GM19351 (cell line): ENCODE data around the gene SHISA9.

Experiments used
- ATAC-seq: cut with Tn5 transposase; IDR thresholded peaks from one replicate; pipeline ENCODE4 v1.9.1; 2021; ENCODE audit warnings: mild to moderate bottlenecking, moderate library complexity; ENCODE audit not compliant: unreplicated experiment

Gene SHISA9

DNA sequence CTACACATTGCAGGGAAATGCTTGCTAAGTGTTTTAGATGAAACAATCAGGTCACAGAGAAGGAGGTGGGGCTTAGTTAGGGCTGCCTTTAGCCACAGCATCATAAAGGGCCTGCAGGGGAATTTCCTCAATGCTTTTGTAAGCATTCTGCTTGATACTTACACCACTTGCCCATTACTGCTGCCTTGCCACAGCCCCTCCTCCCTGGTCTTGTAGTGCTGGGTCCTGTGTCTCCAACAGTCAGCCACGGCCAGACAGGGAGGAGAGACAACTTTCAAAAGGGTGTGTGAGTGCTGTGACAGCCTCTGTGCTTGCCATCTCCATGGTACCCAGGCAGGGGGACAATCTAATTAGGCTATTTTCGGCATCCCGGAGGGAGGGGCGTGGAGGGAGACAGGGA is 111.2 kb downstream of the SHISA9 start:
- no peak for ATAC-seq

DNA sequence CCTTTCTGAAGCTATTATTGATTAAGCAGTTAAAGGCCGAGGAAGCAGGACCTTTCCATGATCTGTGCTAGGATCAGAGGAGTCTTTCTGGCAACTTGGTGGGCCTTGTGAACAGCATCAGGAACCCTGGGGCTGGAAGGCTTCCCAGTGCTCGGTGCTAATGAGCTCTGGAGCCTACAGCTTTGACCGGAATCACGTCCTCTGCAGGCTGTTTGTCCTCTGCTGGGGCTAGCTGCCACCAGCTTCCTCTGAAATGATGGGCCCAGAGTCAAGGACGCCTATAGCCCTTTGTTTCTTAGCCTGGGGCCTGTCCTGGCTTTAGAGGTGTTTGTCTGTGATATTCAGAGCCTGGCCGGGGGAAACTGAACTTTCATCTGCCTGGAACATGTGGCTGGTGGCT is 111.6 kb downstream of the SHISA9 start:
- ATAC-seq = no peak

DNA sequence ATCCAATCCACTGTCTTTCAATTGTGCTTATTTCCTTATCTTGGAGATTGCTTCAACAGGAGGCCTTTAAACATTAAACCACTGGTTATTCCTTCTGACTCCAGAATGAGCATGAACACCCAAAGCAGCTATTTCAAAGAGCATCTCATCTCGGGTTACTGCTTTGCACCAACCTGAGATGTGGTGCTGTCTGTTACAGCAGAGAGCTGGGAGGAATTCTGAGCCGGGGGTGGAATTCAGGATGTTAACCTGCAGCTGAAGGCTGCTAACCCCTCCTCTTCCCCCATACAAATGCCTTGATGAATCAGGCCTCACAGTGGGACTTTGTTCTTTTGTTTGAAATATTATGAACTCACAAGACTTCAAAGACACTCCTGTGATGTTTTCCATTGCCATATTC is 113.1 kb downstream of the SHISA9 start:
- ATAC-seq = no peak

DNA sequence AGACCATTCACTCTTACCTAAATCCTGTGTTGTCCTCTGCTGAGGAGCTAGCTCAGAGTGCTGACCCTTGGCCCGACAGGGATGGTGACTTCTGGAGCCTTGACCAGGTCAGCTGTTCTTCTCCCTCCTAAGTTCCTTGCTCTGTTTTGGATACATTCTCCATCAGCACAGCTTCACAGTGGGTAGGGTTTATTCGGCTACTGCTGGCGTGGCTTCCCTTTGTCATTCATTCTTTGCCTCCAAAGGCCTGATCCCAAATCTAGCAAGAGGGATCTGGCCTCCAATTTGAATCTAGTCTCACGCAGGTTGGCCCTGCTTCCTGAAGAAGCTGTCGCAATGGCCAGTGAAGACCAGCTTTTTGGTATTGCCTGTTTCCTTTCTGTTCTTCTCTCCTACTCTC is 116.6 kb downstream of the SHISA9 start:
- no peak for ATAC-seq

DNA sequence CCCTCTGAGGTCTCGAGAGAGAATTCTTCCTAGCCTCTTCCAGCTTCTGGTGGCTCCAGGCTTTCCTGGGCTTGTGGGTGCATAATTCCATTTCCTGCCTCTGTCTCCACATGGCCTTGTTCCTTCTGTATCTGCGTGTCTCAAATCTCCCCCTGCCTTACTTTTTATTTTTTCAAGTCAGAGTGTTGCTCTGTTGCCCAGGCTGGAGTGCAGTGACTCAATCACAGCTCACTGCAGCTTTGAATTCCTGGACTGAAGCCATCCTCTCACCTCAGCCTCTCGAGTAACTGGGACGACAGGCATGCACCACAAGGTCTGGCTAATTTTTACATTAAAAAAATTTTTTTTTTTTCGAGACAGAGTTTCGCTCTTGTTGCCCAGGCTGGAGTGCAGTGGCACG is 120.6 kb downstream of the SHISA9 start:
- ATAC-seq = no peak

DNA sequence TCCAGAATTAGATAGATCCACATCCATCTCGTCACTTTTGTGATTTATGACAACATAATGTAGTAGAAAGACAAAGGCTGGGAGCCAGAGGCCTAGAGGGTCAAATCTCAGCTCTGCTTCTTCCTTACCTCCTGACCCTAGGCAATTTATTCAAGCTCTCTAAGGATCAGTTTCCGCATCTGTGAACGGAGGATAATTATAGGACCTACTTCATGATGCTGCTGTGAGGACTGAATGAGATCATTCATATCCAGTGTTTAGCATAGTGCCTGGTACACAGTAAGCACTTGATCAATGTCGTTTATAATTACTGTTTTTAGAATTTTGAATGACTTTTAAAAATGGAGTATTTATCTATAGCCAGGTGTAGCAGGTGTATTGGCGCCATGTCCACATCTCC is 128.4 kb downstream of the SHISA9 start:
- no peak for ATAC-seq

DNA sequence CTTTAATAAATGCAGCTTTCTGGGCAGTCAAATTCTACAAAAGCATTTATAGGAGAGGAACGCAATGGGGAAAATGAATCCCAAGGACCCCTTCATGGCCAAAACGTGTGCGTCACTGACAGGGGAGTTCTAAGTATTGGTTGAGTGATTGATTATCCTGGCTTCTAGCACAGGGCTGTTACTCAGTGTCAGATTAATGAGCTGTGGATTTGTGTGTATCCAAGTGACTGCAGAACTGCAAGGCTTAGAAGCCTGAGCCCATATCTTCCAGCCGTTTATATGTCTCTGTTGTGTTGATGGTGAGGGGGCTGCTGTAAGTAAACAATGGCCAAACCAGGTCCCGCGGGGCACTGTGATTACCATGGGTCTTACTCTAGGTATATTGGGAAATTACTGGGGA is 129.4 kb downstream of the SHISA9 start:
- ATAC-seq = no peak

DNA sequence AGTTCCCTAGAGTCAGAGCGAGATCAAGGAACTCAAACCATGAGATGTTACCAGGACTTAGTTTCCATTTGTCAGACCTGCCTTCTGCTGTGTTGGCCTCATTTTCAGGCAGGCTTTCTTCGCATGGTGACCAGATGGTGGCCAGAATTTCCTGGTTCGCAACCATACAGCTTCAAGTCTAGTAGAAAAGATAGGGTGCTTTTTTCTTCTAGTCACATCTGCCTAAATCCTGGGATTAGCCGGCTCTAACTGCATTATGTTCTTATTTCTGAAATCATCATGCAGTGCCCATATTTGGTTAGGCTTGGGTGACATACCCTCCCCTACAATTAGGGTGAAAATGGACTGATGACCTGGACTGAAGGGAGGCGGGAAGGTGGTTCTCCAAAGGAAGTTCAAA is 131.5 kb downstream of the SHISA9 start:
- no peak for ATAC-seq

DNA sequence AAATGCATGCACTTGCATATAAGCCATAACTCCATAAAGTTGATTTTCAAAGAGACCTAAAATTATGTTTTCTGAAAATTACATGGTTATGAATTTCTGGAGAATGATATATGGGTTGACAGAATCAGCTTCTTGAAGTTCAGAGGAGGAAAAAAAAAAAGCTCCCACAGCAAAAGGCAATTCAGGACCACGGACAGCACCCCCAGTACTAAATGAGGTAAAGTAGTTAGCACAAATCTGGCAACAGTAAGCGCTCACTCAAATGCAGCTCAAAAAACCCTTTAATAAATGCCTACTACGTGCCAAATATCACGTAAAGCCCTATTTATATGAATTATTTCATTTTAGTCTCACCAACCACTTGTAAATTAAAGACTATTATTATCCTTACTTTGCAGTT is 135.2 kb downstream of the SHISA9 start:
- ATAC-seq = no peak

DNA sequence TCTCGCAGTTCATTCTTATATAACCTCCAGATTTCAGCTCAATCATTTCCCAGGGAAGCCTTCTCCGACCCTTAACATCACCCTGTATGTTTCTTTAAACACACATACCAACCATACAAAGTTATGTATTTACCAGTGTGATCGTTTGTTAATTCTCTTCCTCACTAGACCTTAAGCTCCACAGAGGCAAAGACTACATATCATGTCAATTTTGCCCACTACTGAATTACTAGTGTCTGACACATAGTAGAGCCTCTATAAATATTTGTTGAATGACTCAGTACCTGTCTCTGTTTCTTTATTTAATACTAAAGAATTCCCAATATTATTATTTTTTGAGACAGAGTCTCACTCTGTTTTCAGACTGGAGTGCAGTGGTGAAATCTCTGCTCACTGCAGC is 137.2 kb downstream of the SHISA9 start:
- no peak for ATAC-seq

DNA sequence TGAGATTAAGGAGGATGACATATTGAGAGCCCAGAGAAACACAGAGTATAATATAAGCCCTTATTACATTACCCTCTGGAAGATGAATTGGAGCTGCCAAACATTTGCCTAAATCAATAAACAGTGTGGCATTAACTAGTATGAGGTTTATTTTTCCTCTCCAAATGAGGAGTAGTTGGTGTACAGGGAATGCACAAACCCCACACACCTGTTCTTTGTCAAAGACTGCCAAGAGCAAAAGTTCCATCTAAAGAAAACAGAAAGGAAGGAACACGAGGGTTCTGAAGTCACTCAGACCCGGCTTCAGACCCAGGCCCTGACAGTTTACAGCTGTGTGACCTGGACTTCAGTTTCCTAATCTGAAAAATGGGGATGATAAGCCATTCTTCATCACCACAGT is 138.1 kb downstream of the SHISA9 start:
- ATAC-seq = no peak

DNA sequence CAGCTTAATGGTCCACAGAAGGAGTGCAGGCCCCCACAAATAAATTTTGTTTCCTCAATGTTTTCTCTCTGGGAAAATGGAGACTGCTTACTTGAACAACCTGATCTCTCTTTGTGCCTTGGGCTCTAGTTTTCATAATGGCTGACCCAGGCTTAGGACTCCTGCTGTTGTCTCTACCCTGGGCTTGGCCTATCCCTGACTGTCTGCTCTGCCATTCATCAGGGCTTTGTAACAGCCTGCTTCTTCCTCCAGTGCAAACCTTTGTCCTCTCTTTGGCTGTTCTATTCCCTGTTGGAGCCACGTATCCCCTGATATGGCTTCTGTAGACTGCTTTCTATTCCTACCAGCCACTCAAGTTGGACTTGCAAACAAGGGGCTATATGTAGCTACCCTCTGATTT is 139.8 kb downstream of the SHISA9 start:
- ATAC-seq = no peak

DNA sequence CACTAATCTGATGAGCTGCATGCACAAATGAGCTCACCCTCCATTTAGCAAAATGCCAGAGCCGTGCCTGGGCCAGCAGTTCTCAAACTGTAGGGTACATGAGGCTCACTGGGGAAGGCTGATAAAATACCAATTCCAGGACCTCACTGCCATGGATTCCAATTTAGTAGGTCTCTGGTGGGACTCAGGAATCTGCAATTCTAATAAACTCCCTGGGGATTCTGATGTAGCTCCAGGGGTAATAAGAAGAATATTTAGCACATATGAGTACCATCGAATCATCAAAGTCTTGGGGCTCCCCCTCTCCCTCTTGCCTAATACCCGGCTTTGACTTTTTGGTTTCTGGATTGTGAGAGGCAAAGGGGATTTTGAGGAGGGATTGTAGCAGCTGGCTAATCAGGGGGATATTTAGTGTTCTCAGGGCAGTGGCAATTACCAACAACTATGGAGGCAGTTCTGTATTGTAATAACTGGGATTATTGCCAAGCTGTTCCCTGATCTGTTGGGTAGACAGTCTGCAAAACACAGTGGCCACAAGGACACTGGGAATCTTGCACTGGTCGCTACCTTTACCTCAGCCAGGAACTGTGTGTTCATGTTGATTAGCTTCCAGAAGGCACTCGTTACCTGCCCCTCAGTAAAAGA is 140.4 kb downstream of the SHISA9 start:
- ATAC-seq = no peak

DNA sequence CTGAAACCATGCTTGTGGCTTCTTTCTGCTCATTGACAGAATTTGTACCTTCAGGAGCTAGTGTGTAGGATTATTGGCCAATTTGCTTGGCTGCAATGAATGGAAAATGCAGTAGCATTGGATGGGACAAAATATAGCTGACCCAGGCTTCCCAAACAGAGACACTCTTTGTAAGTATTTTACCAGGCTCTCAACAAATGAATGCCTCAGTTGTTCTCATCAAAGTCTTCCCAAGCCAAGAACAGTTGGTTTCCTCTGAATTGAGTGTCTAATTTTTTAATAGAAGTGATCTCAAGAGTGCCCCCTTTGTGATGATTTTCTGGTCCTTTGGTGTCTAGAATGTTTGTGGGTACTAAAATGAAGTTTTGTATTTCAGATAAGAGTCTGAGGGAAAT is 140.9 kb downstream of the SHISA9 start:
- ATAC-seq = no peak

DNA sequence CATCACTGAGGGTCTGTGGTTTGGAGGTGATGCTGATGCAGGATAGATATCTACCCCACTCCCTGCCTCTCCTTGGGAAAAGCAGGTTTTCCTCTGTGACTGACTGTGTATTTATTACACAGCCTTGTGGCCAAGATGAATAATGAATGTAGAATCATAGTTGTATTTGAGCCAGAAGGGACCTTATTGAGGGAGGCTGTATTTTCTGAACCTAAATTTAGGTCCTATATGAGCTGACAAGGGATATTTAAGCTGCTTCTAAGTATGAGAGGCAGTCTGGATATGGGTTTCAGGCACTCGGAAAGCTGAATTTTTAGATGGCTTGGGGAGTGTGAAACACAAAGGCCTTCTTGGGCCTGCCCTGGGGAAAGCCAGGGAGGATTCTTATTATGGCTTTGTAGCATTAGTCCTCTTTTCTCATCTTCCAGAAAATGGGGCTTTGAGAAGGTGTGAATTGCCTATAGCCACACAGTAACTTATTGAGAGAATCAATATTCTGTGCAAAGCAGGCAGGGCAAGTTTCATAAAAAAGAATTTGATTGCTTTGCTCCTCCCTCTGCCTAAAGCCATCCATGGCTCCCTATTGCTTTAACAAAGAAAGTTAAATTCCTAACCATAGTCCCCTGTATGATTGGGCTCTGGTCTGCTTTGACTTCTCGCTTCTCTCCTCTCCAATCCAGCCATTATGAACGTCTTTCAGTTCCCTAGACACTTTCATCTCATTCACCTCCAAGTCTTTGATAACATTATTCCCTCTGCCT is 144.8 kb downstream of the SHISA9 start:
- no peak for ATAC-seq

DNA sequence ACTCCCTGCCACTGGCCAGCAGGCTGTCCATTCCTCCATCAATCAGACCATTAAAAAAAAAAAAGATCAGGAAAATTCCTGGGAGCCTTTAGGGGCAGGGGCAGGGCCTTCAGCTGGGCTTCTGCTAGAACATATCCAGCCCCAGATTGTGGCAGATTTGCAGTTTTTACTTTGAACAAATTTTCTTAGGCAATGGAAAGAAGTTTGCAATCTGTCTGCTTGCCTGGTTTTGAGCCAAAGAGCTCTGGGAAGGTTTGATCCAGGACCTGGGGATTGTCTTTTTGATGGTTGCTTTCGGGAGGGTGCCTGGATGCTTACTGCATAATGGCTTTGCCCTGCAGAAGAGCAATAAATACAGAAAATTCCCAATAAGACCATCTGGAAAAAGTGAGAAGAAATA is 145.9 kb downstream of the SHISA9 start:
- no peak for ATAC-seq

DNA sequence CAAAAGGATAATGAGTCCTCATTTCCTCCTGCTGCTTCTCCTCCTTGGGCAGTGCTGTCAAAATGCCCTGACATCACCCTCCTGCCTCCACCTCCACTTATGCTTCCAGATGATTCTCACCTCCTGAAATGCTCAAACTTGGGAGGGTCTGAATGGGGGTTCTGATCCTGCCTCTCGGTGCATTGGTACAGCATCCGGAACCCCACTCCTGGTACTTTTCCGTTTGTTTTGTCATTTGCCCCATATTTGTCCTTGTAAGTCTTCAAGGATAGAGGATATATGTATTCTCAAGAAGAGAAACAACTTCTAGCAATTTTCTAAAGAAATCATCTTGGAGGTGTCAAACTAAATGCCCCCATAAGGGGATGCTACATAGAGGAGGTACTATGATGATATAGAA is 148.3 kb downstream of the SHISA9 start:
- ATAC-seq = no peak

DNA sequence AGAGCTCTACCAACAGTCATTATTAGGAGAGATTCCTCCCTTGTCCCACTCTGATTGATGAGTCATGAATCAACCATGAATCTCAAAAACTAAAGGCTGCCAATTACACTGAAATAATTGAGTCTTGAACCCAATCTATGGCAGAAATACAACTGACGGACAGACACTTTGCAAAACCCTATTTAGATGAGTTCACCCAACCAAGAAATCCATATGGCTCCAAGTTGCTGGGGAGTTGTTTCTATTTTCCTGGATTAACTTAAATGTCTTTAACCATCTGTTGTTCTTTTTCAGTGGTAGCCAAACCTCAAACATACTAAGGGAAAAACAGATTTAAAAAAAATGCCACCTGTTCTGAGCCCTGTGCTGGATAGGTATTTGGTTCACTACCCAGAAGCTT is 151.0 kb downstream of the SHISA9 start:
- no peak for ATAC-seq

DNA sequence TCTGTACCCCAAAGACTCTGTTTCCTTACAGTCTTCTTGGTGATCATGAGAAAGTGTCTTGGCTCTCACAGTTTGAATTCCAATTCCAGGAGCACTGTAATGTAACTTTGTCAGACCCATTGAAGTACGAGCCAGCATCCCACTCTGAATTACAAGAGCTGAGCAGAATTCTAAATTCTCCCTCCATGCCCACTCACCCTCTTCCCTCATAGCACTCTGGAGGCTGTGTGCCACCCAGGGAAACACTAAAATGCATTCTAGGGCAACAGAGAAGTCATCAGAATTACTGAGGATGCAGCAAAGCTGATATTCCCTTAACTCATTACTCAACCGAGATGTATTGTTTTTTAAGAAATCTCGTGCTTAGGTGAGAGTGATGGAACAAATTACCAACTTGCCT is 154.1 kb downstream of the SHISA9 start:
- no peak for ATAC-seq

DNA sequence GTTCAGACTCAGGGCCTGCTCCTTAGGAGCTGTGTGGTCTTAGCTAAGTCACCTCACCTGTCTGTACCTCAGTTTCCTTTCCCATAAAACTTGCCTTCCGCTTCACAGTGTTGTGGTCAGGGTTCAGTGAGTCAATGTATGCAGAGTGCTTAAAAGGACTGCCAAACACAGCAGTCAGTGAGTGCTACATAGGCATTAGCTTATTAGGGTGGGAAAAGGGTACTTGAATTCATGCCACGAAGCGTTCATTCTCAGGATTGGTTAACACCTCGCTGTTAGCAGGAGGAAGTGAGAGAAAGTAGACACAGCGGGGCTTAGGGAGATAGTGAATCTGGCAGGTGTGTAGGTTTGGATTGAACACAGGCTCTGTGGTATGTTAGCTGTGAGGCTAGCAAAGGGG is 155.2 kb downstream of the SHISA9 start:
- no peak for ATAC-seq

DNA sequence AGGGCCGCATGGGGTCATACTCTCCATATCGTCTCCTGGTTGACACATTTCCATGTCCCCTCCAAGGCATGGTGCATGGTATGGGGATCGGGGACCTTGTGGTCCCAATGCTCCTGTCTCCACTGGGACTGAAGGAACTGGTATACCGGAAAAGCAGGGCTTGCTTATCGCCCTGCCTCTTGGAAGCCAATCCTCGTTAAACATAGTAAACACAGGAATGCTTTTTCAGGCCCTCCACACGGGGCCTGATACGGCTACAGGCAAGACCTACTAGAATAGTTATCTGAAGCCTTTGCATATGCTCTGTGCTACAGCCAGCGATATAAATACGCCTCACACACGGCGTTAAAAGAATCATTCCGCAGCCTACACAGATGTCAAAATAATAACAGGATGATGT is 159.5 kb downstream of the SHISA9 start:
- ATAC-seq = no peak

DNA sequence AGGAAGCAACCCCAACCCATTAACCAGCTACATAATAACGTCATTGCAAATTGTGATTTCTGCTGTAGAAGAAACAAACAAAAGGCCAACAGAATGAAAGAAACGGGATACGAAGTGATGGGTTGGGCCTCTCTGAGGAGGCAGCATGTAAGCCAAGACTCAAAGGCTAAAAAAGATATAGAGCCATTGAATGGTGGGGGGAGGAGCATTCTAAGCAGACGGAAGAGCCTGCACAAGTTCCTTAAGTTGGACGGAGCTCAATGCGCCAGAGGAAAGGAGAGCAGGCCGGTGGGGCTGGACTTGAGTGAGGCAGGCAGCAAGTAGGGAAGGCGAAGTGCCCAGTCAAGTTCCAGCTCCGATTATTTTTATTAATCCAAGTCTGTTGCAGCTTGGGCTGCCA is 160.3 kb downstream of the SHISA9 start:
- ATAC-seq = no peak

DNA sequence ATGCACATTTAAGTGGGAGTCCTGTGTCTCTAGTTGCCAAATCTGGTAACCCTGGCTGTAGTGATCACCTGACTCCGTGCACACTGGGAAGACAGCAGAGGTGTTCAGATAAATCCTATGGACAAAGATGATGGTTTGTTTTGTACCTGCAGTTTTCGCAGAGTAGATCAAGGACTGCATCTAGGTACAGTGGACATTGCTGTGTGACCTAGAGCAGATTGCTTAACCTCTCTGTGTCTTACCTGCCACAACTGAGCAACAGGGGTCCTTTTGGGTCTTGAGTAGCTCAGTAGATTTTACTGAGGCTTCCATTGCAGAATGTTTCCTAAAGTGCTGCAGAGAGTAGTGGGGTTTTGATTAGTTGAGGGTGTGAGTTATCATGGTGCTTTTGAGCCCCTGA is 160.8 kb downstream of the SHISA9 start:
- no peak for ATAC-seq
